GM12801 (cell line): Measurements from ENCODE around the gene SHC4.

ENCODE experiments used
- TF ChIP-seq, protein P1 (sequence below): IDR thresholded peaks from one replicate; pipeline ENCODE4 v1.5.1; 2011; ENCODE audit warnings: control low read depth; ENCODE audit not compliant: insufficient read length; ENCODE audit errors: extremely low read depth

Gene SHC4

DNA sequence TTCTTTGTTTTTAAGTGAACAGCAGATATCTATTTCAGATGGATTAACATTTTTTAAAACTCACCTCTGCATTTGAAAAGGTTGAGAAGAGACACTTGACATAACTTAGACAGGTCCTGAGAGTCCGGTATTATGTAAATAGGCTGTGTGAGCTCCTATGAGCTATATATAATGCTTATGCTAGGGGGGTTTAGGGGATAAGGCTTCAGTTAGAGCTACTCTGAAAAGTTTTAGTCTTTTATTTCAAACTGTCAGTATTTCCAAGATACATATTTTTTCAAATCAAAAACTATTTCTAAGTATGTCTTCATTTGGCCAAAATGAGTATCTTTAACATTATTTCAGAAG is 16.9 kb downstream of the SHC4 start:
- TF ChIP-seq, protein P1, sequence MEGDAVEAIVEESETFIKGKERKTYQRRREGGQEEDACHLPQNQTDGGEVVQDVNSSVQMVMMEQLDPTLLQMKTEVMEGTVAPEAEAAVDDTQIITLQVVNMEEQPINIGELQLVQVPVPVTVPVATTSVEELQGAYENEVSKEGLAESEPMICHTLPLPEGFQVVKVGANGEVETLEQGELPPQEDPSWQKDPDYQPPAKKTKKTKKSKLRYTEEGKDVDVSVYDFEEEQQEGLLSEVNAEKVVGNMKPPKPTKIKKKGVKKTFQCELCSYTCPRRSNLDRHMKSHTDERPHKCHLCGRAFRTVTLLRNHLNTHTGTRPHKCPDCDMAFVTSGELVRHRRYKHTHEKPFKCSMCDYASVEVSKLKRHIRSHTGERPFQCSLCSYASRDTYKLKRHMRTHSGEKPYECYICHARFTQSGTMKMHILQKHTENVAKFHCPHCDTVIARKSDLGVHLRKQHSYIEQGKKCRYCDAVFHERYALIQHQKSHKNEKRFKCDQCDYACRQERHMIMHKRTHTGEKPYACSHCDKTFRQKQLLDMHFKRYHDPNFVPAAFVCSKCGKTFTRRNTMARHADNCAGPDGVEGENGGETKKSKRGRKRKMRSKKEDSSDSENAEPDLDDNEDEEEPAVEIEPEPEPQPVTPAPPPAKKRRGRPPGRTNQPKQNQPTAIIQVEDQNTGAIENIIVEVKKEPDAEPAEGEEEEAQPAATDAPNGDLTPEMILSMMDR = no peak

DNA sequence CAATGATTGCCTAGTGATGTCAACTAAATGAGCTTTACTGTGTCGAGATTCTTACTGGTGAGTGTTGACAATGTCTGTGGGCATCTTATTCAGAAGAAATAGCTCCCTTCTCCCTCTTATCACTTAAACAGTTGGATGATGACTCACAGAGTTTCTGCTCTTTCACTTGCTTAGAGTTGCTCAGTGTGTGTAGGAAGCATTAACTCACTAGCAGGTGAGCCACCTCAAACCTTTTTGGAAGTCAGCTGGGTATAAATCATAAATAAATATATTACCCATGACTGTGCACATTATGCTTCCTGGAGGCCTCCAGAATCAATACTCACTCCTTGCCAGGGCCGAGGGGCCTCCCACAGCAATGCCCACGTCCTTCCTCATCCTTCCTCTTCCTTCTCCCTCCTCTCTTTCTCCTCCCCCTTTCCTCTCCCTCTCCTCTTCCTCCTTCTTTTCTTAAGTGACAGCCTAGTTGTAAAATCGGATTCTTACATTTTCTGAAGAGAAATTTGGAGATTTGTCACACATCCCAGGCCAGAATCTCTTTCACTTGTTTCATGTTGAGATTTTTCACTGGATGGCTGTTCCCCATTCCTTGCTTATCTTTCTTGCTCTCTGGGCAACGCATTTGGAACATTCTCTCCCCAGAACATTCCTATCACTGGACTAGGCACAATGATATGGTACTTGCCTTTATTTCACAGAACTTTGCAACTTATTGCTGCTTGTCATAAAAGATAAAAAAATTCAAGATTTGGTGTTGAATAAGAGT is 17.5 kb downstream of the SHC4 start:
- TF ChIP-seq, protein P1 = no peak

DNA sequence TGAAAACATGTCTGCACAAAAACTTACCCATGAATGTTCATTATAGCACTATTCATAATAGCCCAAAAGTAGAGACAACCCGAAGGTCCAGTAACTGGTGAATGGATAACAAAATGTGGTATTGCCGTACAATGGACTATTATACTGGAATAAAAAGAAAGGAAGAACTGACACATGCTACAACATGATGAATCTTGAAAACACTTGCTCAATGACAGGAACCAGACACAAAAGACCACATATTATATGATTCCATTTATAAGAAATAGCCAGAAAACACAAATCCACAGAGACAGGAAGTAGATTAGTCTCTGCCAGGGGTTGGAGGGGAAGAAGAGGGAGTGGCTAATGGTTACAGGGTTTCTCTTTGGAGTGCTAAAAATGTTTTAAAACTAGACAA is 18.3 kb downstream of the SHC4 start:
- TF ChIP-seq, protein P1 = no peak

DNA sequence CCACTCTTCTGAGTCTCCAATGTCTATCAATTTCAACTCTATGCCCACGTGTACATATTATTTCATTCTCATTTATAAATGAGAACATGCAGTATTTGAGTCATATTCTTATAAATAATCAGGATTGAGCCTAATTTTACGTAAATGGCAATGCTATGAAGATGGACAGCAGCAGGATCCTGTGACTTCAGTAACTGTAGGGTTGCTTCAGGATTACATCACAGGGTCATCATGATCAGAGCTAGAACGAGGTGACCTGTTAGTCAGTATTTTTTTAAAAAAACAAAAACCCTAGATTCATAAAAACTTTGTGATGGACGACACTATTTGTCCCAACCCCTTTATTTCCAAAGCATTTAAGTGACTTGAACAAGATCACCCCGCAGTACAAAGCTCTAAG is 21.8 kb downstream of the SHC4 start:
- TF ChIP-seq, protein P1 = no peak

DNA sequence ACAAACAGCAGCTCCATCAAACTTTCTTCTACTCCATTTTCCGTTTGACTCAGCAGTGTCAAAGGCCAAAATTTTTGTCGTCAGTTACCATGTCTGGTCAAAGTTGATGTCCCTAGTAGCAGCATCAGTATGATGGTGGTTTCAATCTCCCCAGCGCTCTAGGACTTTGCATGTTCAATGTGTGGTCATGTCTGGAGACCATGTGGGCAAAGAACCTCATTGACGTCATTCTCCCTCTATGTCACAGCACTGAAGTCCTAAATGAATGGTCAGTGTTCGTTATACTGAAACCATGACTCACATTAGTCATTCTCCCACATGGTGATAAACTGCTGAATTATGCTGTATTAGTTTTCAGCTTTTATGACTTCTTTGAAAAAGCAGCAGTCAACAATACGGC is 23.2 kb downstream of the SHC4 start:
- TF ChIP-seq, protein P1 = no peak

DNA sequence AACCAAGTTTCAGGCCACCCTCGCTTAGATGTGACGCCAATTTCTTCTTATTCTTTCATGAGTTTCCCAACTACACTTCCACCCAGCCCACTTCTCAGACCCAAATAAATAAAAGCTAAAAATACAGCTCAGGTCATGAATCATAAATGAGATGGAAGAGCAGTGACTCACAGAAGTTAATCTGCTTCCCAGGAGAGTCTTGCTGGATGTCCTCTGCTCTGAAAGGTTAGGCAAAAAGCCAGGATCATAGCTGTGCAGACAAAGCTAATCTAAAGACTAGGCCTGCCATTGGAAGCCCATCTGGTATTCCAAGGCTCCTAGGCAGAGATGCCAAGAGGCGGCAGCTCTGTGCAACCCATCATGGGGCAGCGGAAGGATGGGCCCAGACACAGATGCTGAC is 24.1 kb downstream of the SHC4 start:
- TF ChIP-seq, protein P1 = no peak

DNA sequence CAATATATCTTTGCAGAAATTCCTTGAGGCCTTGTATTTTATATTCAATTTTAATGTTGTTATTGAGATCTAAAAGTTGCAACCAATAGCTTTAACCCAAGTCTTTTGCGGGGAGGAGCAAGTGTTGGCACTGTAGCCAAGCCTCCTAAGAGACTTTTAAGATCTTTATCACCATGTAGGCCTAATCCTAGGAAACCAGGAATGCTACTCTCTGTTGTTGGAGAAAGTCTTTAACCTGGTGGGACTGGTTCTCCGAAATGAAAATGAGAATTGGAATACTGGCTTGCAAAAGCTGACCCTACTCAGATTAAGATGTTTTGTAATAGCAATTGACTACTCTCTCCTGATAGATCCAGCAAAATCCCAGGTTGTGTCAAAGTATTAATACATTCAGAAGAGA is 25.8 kb downstream of the SHC4 start:
- TF ChIP-seq, protein P1 = no peak
